ENCODE measurements around the gene ORM2. TPM values are rescaled to one million over a fixed set of nuclear protein-coding genes. Genes with fewer than 3 reads are reported as not detected.

Gene ORM2
- total RNA-seq, 3 donors from 2014 or later (not counting 1 experiment from before 2014, with no cell fraction given): not detected

GRCh38 chr9:114300846-114301797, 28.5 kb upstream of the ORM2 start:
- no peak overlapping the region for H3K4me3 Mint-ChIP-seq
- WGBS (ENCODE audit: insufficient coverage): 93% methylated on average over 30 of the region's 31 CpGs
- Histone ChIP-seq H3K9me3 (ENCODE audit: control insufficient read depth, insufficient read depth, low read length) (no peaks in the 10 kb centered on the region), H3K27ac (ENCODE audit: low read length) (no peak overlapping the region), H3K27me3 (ENCODE audit: control insufficient read depth, insufficient read depth, low read length) (no peaks in the 10 kb centered on the region), H3K36me3 (ENCODE audit: control insufficient read depth, insufficient read depth, low read length) (no peaks in the 10 kb centered on the region), H3K4me3 (ENCODE audit: low read length) (no peak overlapping the region), H3K4me1 (ENCODE audit: control insufficient read depth, insufficient read depth, low read length) (peaks cover 5% of the 10 kb centered on the region)
- no peaks in the 10 kb centered on the region for H3K9me3 Mint-ChIP-seq
- no peak for TF ChIP-seq CTCF (IDR thresholded peaks at IDR 0.05)
- H3K4me1 Mint-ChIP-seq: no peaks in the 10 kb centered on the region
- intact Hi-C loops (cut with micrococcal nuclease): no loop called here
- H3K27me3 Mint-ChIP-seq (ENCODE audit: low read depth in 2 of 2): peaks cover 0 to 7% of the 10 kb centered on the region in 2 donors
- ATAC-seq: no peak
- DNase-seq: peak in 1 of 2 donors; percentile 7
- no peaks in the 10 kb centered on the region for H3K36me3 Mint-ChIP-seq
- no peak overlapping the region for H3K27ac Mint-ChIP-seq

- Mint-ChIP-seq H3K4me3 (no peak overlapping the region), H3K4me1 (no peaks in the 10 kb centered on the region), H3K36me3 (no peaks in the 10 kb centered on the region), H3K9me3 (no peaks in the 10 kb centered on the region), H3K27me3 (ENCODE audit: low read depth in 2 of 2) (peaks cover 0 to 7% of the 10 kb centered on the region in 2 donors), H3K27ac (no peak overlapping the region)
- H3K36me3 ChIP-seq (ENCODE audit: control insufficient read depth, insufficient read depth, low read length): no peaks in the 10 kb centered on the region
- intact Hi-C loops (cut with micrococcal nuclease): no loop called here
- no peaks in the 10 kb centered on the region for H3K9me3 ChIP-seq (ENCODE audit: control insufficient read depth, insufficient read depth, low read length)
- TF ChIP-seq CTCF (IDR thresholded peaks at IDR 0.05): no peak
- 84% methylated on average over 15 of the region's 15 CpGs for WGBS (ENCODE audit: insufficient coverage)
- H3K4me3 ChIP-seq (ENCODE audit: low read length): no peak overlapping the region
- H3K27me3 ChIP-seq (ENCODE audit: control insufficient read depth, insufficient read depth, low read length): no peaks in the 10 kb centered on the region
- peak in 1 of 2 donors; percentile 10 for DNase-seq
- H3K4me1 ChIP-seq (ENCODE audit: control insufficient read depth, insufficient read depth, low read length): peaks cover 5% of the 10 kb centered on the region
- no peak for ATAC-seq
- H3K27ac ChIP-seq (ENCODE audit: low read length): no peak overlapping the region
These were observed 27.7 kb upstream of the ORM2 start for GRCh38 chr9:114301798-114302565.

- Mint-ChIP-seq H3K9me3 (no peaks in the 10 kb centered on the region), H3K27ac (no peak overlapping the region), H3K27me3 (ENCODE audit: low read depth in 2 of 2) (peaks cover 3% of the 10 kb centered on the region in 2 donors), H3K36me3 (no peaks in the 10 kb centered on the region), H3K4me1 (no peaks in the 10 kb centered on the region), H3K4me3 (no peak overlapping the region)
- Histone ChIP-seq H3K27me3 (ENCODE audit: control insufficient read depth, insufficient read depth, low read length) (no peaks in the 10 kb centered on the region), H3K4me3 (ENCODE audit: low read length) (no peak overlapping the region), H3K4me1 (ENCODE audit: control insufficient read depth, insufficient read depth, low read length) (peaks cover 5% of the 10 kb centered on the region), H3K27ac (ENCODE audit: low read length) (no peak overlapping the region), H3K9me3 (ENCODE audit: control insufficient read depth, insufficient read depth, low read length) (no peaks in the 10 kb centered on the region), H3K36me3 (ENCODE audit: control insufficient read depth, insufficient read depth, low read length) (no peaks in the 10 kb centered on the region)
- 76% methylated on average over 6 of the region's 6 CpGs for WGBS (ENCODE audit: insufficient coverage)
- ATAC-seq (no peak), DNase-seq (no peak)
- TF ChIP-seq CTCF (IDR thresholded peaks at IDR 0.05): no peak
- intact Hi-C loops (cut with micrococcal nuclease): no loop called here
These were observed 26.9 kb upstream of the ORM2 start for GRCh38 chr9:114302727-114303126.

All from natural killer cell (primary cell).